ENCODE data around the gene SSTR4.

- TF ChIP-seq CTCF (conservative IDR thresholded peaks at IDR 0.05) (no peak), EZH2 (IDR thresholded peaks at IDR 0.05; ENCODE audit: low read depth) (no peak)
Measured at GRCh38 chr20:23086931-23087411, 51.9 kb downstream of the SSTR4 start.

Data from PC-9 (cell line).